Measurements from ENCODE around the gene PPP1CA. TPM values are rescaled to one million over a fixed set of nuclear protein-coding genes. Genes with fewer than 3 reads are reported as not detected.

PPP1CA gene
- total RNA-seq, 3 donors from 2014 or later (not counting 1 experiment from before 2014, with no cell fraction given), result 222 to 245 (median 233) TPM

- ATAC-seq (peak; percentile 92 to 99 (median 97)), DNase-seq (peak; percentile 81 to 92)
- Histone ChIP-seq H3K4me1 (ENCODE audit: control insufficient read depth, insufficient read depth, low read length) (peaks cover 24% of the 10 kb centered on the region), H3K36me3 (ENCODE audit: control insufficient read depth, insufficient read depth, low read length) (no peaks in the 10 kb centered on the region), H3K4me3 (ENCODE audit: low read length) (no peak overlapping the region), H3K27ac (ENCODE audit: low read length) (no peak overlapping the region), H3K27me3 (ENCODE audit: control insufficient read depth, insufficient read depth, low read length) (no peaks in the 10 kb centered on the region), H3K9me3 (ENCODE audit: control insufficient read depth, insufficient read depth, low read length) (no peaks in the 10 kb centered on the region)
- Mint-ChIP-seq H3K27me3 (ENCODE audit: low read depth in 2 of 2) (peaks cover 7 to 8% of the 10 kb centered on the region in 2 donors), H3K36me3 (no peaks in the 10 kb centered on the region), H3K9me3 (no peaks in the 10 kb centered on the region), H3K27ac (peak overlapping the region; percentile 25 to 36), H3K4me3 (no peak overlapping the region), H3K4me1 (peaks cover 17 to 24% of the 10 kb centered on the region in 2 donors)
- intact Hi-C loops (cut with micrococcal nuclease), result loop anchor here (1.0 kb wide), 3 partner anchors 25 to 120 kb away; no protein-coding TSS in a partner anchor
- WGBS (ENCODE audit: insufficient coverage), result 52% methylated on average over 16 of the region's 16 CpGs
- peak; percentile 93 for TF ChIP-seq CTCF (IDR thresholded peaks at IDR 0.05)
Observed at GRCh38 chr11:67382276-67383136, 19.2 kb downstream of the PPP1CA start.

- peak in 1 of 3 donors; percentile 60 for ATAC-seq
- Mint-ChIP-seq H3K36me3 (no peaks in the 10 kb centered on the region), H3K9me3 (no peaks in the 10 kb centered on the region), H3K4me1 (peaks cover 17 to 22% of the 10 kb centered on the region in 2 donors), H3K4me3 (peak overlapping the region; percentile 4), H3K27me3 (ENCODE audit: low read depth in 2 of 2) (peaks cover 7 to 8% of the 10 kb centered on the region in 2 donors), H3K27ac (peak overlapping the region in 1 of 2 donors; percentile 47)
- H3K9me3 ChIP-seq (ENCODE audit: control insufficient read depth, insufficient read depth, low read length), result no peaks in the 10 kb centered on the region
- H3K27ac ChIP-seq (ENCODE audit: low read length), result peak overlapping the region; percentile 53
- H3K27me3 ChIP-seq (ENCODE audit: control insufficient read depth, insufficient read depth, low read length), result no peaks in the 10 kb centered on the region
- no peak for TF ChIP-seq CTCF (IDR thresholded peaks at IDR 0.05)
- intact Hi-C loops (cut with micrococcal nuclease), result no loop called here
- no peak overlapping the region for H3K4me3 ChIP-seq (ENCODE audit: low read length)
- WGBS (ENCODE audit: insufficient coverage), result 55% methylated on average over 13 of the region's 13 CpGs
- H3K4me1 ChIP-seq (ENCODE audit: control insufficient read depth, insufficient read depth, low read length), result peaks cover 24% of the 10 kb centered on the region
- no peaks in the 10 kb centered on the region for H3K36me3 ChIP-seq (ENCODE audit: control insufficient read depth, insufficient read depth, low read length)
- DNase-seq, result no peak
Observed at GRCh38 chr11:67381244-67381972, 20.2 kb downstream of the PPP1CA start.

- 83% methylated on average over 22 of the region's 23 CpGs for WGBS (ENCODE audit: insufficient coverage)
- ATAC-seq, result no peak
- no peak overlapping the region for H3K27ac ChIP-seq (ENCODE audit: low read length)
- Mint-ChIP-seq H3K4me3 (no peak overlapping the region), H3K4me1 (peaks cover 21 to 26% of the 10 kb centered on the region in 2 donors), H3K27me3 (ENCODE audit: low read depth in 2 of 2) (no peaks in the 10 kb centered on the region), H3K36me3 (no peaks in the 10 kb centered on the region), H3K9me3 (no peaks in the 10 kb centered on the region), H3K27ac (no peak overlapping the region)
- no peak for TF ChIP-seq CTCF (IDR thresholded peaks at IDR 0.05)
- no peaks in the 10 kb centered on the region for H3K9me3 ChIP-seq (ENCODE audit: control insufficient read depth, insufficient read depth, low read length)
- no peak for DNase-seq
- no peaks in the 10 kb centered on the region for H3K36me3 ChIP-seq (ENCODE audit: control insufficient read depth, insufficient read depth, low read length)
- no peak overlapping the region for H3K4me3 ChIP-seq (ENCODE audit: low read length)
- no peaks in the 10 kb centered on the region for H3K27me3 ChIP-seq (ENCODE audit: control insufficient read depth, insufficient read depth, low read length)
- intact Hi-C loops (cut with micrococcal nuclease), result no loop called here
- peaks cover 30% of the 10 kb centered on the region for H3K4me1 ChIP-seq (ENCODE audit: control insufficient read depth, insufficient read depth, low read length)
Observed at GRCh38 chr11:67379061-67380058, 22.3 kb downstream of the PPP1CA start.
